ENCODE results near the gene MROH7.

Gene MROH7

GRCh38 chr1:54745274-54745673 is 103.7 kb downstream of the MROH7 start:
- peaks cover 5% of the 10 kb centered on the region for H3K9me3 ChIP-seq (ENCODE audit: insufficient read depth, low read depth, low read length)
- no CpG with 5 or more reads among the region's 6 CpGs for WGBS (ENCODE audit: extremely low coverage, insufficient coverage, insufficient read length)

GRCh38 chr1:54745864-54746263 is 104.3 kb downstream of the MROH7 start:
- peaks cover 11 to 18% of the 10 kb centered on the region in 2 experiments for H3K36me3 ChIP-seq (ENCODE audit: control insufficient read depth in 1 of 2, insufficient read depth in 2 of 2, low read length in 2 of 2)
- H4K12ac ChIP-seq (ENCODE audit: low read depth, low read length) = no peak overlapping the region
- H2AK5ac ChIP-seq (ENCODE audit: low read length) = no peak overlapping the region
- H2BK12ac ChIP-seq (ENCODE audit: low read length) = no peak overlapping the region
- H3K4ac ChIP-seq (ENCODE audit: low read depth, low read length) = no peak overlapping the region
- no peaks in the 10 kb centered on the region for H3K79me2 ChIP-seq (ENCODE audit: control insufficient read depth, insufficient read depth, low read length, poor library complexity)
- H3K23ac ChIP-seq (ENCODE audit: low read length) = no peak overlapping the region
- no peak overlapping the region for H2AFZ ChIP-seq (ENCODE audit: insufficient read depth, low read length, poor library complexity)
- H2BK120ac ChIP-seq (ENCODE audit: insufficient read depth, low read length, poor library complexity) = no peak overlapping the region
- H4K8ac ChIP-seq (ENCODE audit: low read depth, low read length) = no peak overlapping the region
- no peak overlapping the region for H3K27ac ChIP-seq (ENCODE audit: low read depth, low read length)
- DNase-seq = no peak
- H3K79me1 ChIP-seq (ENCODE audit: low read length) = no peaks in the 10 kb centered on the region
- H3K4me1 ChIP-seq (ENCODE audit: control insufficient read depth in 1 of 2, insufficient read depth in 2 of 2, low read length in 2 of 2) = no peaks in the 10 kb centered on the region
- no CpG with 5 or more reads among the region's 4 CpGs for WGBS (ENCODE audit: extremely low coverage, insufficient coverage, insufficient read length)
- no peak overlapping the region for H3K14ac ChIP-seq (ENCODE audit: low read length)
- no peak overlapping the region for H3K18ac ChIP-seq (ENCODE audit: low read length)
- H3K27me3 ChIP-seq (ENCODE audit: insufficient read depth, low read length) = no peaks in the 10 kb centered on the region
- no peak overlapping the region for H3K4me3 ChIP-seq (ENCODE audit: low read depth, low read length)
- no peak overlapping the region for H3K9ac ChIP-seq (ENCODE audit: low read length)
- peaks cover 5% of the 10 kb centered on the region for H3K9me3 ChIP-seq (ENCODE audit: insufficient read depth, low read depth, low read length)
- no peak overlapping the region for H3K4me2 ChIP-seq (ENCODE audit: low read length)
- no peak overlapping the region for H2BK5ac ChIP-seq (ENCODE audit: low read depth, low read length, poor library complexity)
- no peak overlapping the region for H4K91ac ChIP-seq (ENCODE audit: low read depth, low read length)

More at GRCh38 chr1:54745274-54745673, 103.7 kb downstream of the MROH7 start:
- Histone ChIP-seq H3K36me3 (ENCODE audit: control insufficient read depth in 1 of 2, insufficient read depth in 2 of 2, low read length in 2 of 2) (peaks cover 11 to 23% of the 10 kb centered on the region in 2 experiments), H3K18ac (ENCODE audit: low read length) (no peak overlapping the region), H2AK5ac (ENCODE audit: low read length) (no peak overlapping the region), H3K4me2 (ENCODE audit: low read length) (no peak overlapping the region), H4K91ac (ENCODE audit: low read depth, low read length) (no peak overlapping the region), H3K79me2 (ENCODE audit: control insufficient read depth, insufficient read depth, low read length, poor library complexity) (no peaks in the 10 kb centered on the region), H2BK120ac (ENCODE audit: insufficient read depth, low read length, poor library complexity) (no peak overlapping the region), H3K27ac (ENCODE audit: low read depth, low read length) (no peak overlapping the region), H4K12ac (ENCODE audit: low read depth, low read length) (no peak overlapping the region), H3K4ac (ENCODE audit: low read depth, low read length) (no peak overlapping the region), H3K4me3 (ENCODE audit: low read depth, low read length) (no peak overlapping the region), H3K4me1 (ENCODE audit: control insufficient read depth in 1 of 2, insufficient read depth in 2 of 2, low read length in 2 of 2) (no peaks in the 10 kb centered on the region), H2AFZ (ENCODE audit: insufficient read depth, low read length, poor library complexity) (no peak overlapping the region), H3K27me3 (ENCODE audit: insufficient read depth, low read length) (no peaks in the 10 kb centered on the region), H3K79me1 (ENCODE audit: low read length) (no peaks in the 10 kb centered on the region), H4K8ac (ENCODE audit: low read depth, low read length) (no peak overlapping the region), H3K9ac (ENCODE audit: low read length) (no peak overlapping the region), H2BK12ac (ENCODE audit: low read length) (no peak overlapping the region), H3K23ac (ENCODE audit: low read length) (no peak overlapping the region), H2BK5ac (ENCODE audit: low read depth, low read length, poor library complexity) (no peak overlapping the region), H3K14ac (ENCODE audit: low read length) (no peak overlapping the region)
- no peak for DNase-seq

- Histone ChIP-seq H3K4me3 (ENCODE audit: low read depth, low read length) (no peak overlapping the region), H3K4me1 (ENCODE audit: control insufficient read depth in 1 of 2, insufficient read depth in 2 of 2, low read length in 2 of 2) (no peaks in the 10 kb centered on the region), H4K12ac (ENCODE audit: low read depth, low read length) (no peak overlapping the region)
These were observed 106.7 kb downstream of the MROH7 start for GRCh38 chr1:54748094-54748835.

GRCh38 chr1:54750596-54750995 is 109.0 kb downstream of the MROH7 start:
- H3K27ac ChIP-seq (ENCODE audit: low read depth, low read length) = no peak overlapping the region
- peaks cover 0 to 3% of the 10 kb centered on the region in 2 experiments for H3K4me1 ChIP-seq (ENCODE audit: control insufficient read depth in 1 of 2, insufficient read depth in 2 of 2, low read length in 2 of 2)
- H3K79me2 ChIP-seq (ENCODE audit: control insufficient read depth, insufficient read depth, low read length, poor library complexity) = no peaks in the 10 kb centered on the region
- H3K4me2 ChIP-seq (ENCODE audit: low read length) = no peak overlapping the region
- no peaks in the 10 kb centered on the region for H3K9me3 ChIP-seq (ENCODE audit: insufficient read depth, low read depth, low read length)
- no peak overlapping the region for H3K14ac ChIP-seq (ENCODE audit: low read length)
- H3K9ac ChIP-seq (ENCODE audit: low read length) = no peak overlapping the region
- no peak overlapping the region for H2AFZ ChIP-seq (ENCODE audit: insufficient read depth, low read length, poor library complexity)
- H4K12ac ChIP-seq (ENCODE audit: low read depth, low read length) = no peak overlapping the region
- H4K91ac ChIP-seq (ENCODE audit: low read depth, low read length) = no peak overlapping the region
- no peak overlapping the region for H2BK12ac ChIP-seq (ENCODE audit: low read length)
- H2BK5ac ChIP-seq (ENCODE audit: low read depth, low read length, poor library complexity) = no peak overlapping the region
- no CpG with 5 or more reads among the region's 6 CpGs for WGBS (ENCODE audit: extremely low coverage, insufficient coverage, insufficient read length)
- no peak overlapping the region for H3K23ac ChIP-seq (ENCODE audit: low read length)
- no peak overlapping the region for H3K4me3 ChIP-seq (ENCODE audit: low read depth, low read length)
- H3K36me3 ChIP-seq (ENCODE audit: control insufficient read depth in 1 of 2, insufficient read depth in 2 of 2, low read length in 2 of 2) = no peaks in the 10 kb centered on the region
- no peaks in the 10 kb centered on the region for H3K79me1 ChIP-seq (ENCODE audit: low read length)
- no peak overlapping the region for H3K18ac ChIP-seq (ENCODE audit: low read length)
- H3K4ac ChIP-seq (ENCODE audit: low read depth, low read length) = no peak overlapping the region
- H3K27me3 ChIP-seq (ENCODE audit: insufficient read depth, low read length) = no peaks in the 10 kb centered on the region
- DNase-seq = no peak
- no peak overlapping the region for H2AK5ac ChIP-seq (ENCODE audit: low read length)
- H4K8ac ChIP-seq (ENCODE audit: low read depth, low read length) = no peak overlapping the region
- H2BK120ac ChIP-seq (ENCODE audit: insufficient read depth, low read length, poor library complexity) = no peak overlapping the region

More at GRCh38 chr1:54748094-54748835, 106.7 kb downstream of the MROH7 start:
- Histone ChIP-seq H3K36me3 (ENCODE audit: control insufficient read depth in 1 of 2, insufficient read depth in 2 of 2, low read length in 2 of 2) (peaks cover 0 to 3% of the 10 kb centered on the region in 2 experiments), H4K8ac (ENCODE audit: low read depth, low read length) (no peak overlapping the region), H3K79me1 (ENCODE audit: low read length) (no peaks in the 10 kb centered on the region), H4K91ac (ENCODE audit: low read depth, low read length) (no peak overlapping the region), H3K9me3 (ENCODE audit: insufficient read depth, low read depth, low read length) (peaks cover 5% of the 10 kb centered on the region), H3K14ac (ENCODE audit: low read length) (no peak overlapping the region), H3K27me3 (ENCODE audit: insufficient read depth, low read length) (no peaks in the 10 kb centered on the region), H2BK5ac (ENCODE audit: low read depth, low read length, poor library complexity) (no peak overlapping the region), H3K79me2 (ENCODE audit: control insufficient read depth, insufficient read depth, low read length, poor library complexity) (no peaks in the 10 kb centered on the region), H3K27ac (ENCODE audit: low read depth, low read length) (no peak overlapping the region), H3K9ac (ENCODE audit: low read length) (no peak overlapping the region), H2BK120ac (ENCODE audit: insufficient read depth, low read length, poor library complexity) (no peak overlapping the region), H2BK12ac (ENCODE audit: low read length) (no peak overlapping the region), H2AFZ (ENCODE audit: insufficient read depth, low read length, poor library complexity) (no peak overlapping the region), H3K4ac (ENCODE audit: low read depth, low read length) (no peak overlapping the region), H3K18ac (ENCODE audit: low read length) (no peak overlapping the region), H2AK5ac (ENCODE audit: low read length) (no peak overlapping the region), H3K4me2 (ENCODE audit: low read length) (no peak overlapping the region), H3K23ac (ENCODE audit: low read length) (no peak overlapping the region)
- WGBS (ENCODE audit: extremely low coverage, insufficient coverage, insufficient read length) = no CpG with 5 or more reads among the region's 14 CpGs
- DNase-seq = no peak

All from trophoblast cell (in vitro differentiated cells and primary cell).